HUES64 (cell line): ENCODE measurements around the gene PPM1J.
A peak's percentile ranks its signal among the peaks of the same experiment; 100 is the strongest.

Experiments used
- H3K27ac ChIP-seq: 2 replicates; pipeline ENCODE4 v1.7.0; 2013; ENCODE audit warnings: low read depth, low read length, inconsistent platforms
- H3K27me3 ChIP-seq: 2 replicates; pipeline ENCODE4 v1.6.1; 2013; ENCODE audit warnings: mild to moderate bottlenecking, low read length; ENCODE audit not compliant: insufficient read depth
- H3K36me3 ChIP-seq: 2 replicates; pipeline ENCODE4 v1.6.1; 2013; ENCODE audit warnings: mild to moderate bottlenecking, low read length; ENCODE audit not compliant: insufficient read depth
- H3K4me1 ChIP-seq: 2 replicates; pipeline ENCODE4 v1.6.1; 2013; ENCODE audit warnings: mild to moderate bottlenecking, low read length, moderate library complexity; ENCODE audit not compliant: insufficient read depth
- H3K4me3 ChIP-seq: 2 replicates; pipeline ENCODE4 v1.5.1; 2013; ENCODE audit warnings: mild to moderate bottlenecking, low read length, moderate library complexity
- H3K9ac ChIP-seq: 2 replicates; pipeline ENCODE4 v1.6.1; 2013; ENCODE audit warnings: mild to moderate bottlenecking, low read depth, low read length
- H3K9me3 ChIP-seq: 2 replicates; pipeline ENCODE4 v1.6.1; 2013; ENCODE audit warnings: low read depth, low read length; ENCODE audit not compliant: insufficient read depth
- WGBS: fragments of 150-250, 120-280 bp; methylation state at CpG from one replicate; pipeline ENCODE4 v1.1.7; 2013; ENCODE audit warnings: missing lambda C conversion rate; 5-methylcytosine and 5-hydroxymethylcytosine counted together

PPM1J gene

DNA sequence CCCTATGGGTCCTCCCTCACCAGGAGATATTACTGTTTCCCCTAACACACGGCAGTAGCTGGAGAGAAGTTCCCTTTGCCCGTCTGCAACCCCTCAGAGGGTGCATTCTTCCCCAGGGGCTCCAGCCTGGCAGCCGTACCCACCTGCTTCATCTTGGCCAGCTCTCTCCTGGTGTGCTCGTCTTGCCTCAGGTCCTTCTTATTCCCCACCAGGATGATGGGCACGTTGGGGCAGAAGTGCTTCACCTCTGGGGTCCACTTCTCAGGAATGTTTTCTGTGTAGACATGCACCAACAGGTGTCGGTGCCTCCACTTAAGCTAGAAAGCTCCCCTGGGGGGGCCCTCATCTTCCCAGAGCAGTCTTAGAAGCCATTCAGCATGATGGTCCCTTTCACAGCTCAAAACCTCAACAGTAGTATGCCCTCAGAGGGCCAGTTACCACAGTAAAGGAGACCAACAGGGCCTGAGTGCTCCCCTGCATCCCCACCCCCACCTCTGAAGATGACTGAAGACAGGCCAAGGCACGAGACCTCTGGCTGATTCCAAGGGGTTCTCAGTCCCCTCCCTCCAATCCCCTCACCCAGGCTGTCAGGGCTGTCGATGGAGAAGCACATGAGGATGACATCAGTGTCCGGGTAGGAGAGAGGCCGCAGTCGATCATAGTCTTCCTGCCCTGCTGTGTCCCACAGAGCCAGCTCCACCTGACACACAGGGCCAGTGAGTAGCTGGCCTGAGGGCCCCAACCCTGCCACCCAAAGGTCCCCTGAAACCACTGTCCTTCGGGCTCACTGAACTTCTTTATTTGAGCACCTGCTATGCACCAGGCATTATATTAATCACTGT, 12.5 kb downstream of the PPM1J start:
- H3K27ac ChIP-seq: no peak overlapping the region
- WGBS: 88% methylated on average over 12 of the region's 12 CpGs
- H3K9me3 ChIP-seq: no peaks in the 10 kb centered on the region
- peaks cover 35% of the 10 kb centered on the region for H3K36me3 ChIP-seq
- H3K27me3 ChIP-seq: peaks cover 7% of the 10 kb centered on the region
- H3K4me1 ChIP-seq: peaks cover 51% of the 10 kb centered on the region
- no peak overlapping the region for H3K9ac ChIP-seq
- no peak overlapping the region for H3K4me3 ChIP-seq

DNA sequence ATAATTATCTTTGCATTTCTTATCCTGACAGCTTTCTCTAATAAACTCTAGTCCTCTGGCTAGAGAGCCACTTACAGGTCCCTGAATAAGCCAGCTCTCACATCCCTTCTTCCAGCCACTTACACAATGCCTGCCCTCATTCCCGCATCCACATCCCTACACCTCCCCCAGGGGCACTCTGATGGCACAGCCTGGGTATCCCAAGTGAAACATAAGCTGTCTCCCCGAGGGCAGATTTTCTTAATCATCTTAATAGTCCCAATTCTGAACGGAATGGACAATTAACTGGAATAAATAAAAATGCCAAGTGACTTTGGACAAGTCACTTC, 13.1 kb downstream of the PPM1J start:
- H3K4me1 ChIP-seq: peaks cover 48% of the 10 kb centered on the region
- WGBS: 87% methylated on average over 3 of the region's 3 CpGs
- H3K9me3 ChIP-seq: no peaks in the 10 kb centered on the region
- H3K27me3 ChIP-seq: peaks cover 5% of the 10 kb centered on the region; the same call in 1 of the 2 replicates
- no peak overlapping the region for H3K27ac ChIP-seq
- peaks cover 36% of the 10 kb centered on the region for H3K36me3 ChIP-seq
- no peak overlapping the region for H3K9ac ChIP-seq
- no peak overlapping the region for H3K4me3 ChIP-seq

GRCh38 chr1:112701227-112702066, 13.7 kb downstream of the PPM1J start:
- peaks cover 41% of the 10 kb centered on the region for H3K36me3 ChIP-seq
- no peak overlapping the region for H3K4me3 ChIP-seq
- H3K27ac ChIP-seq: peak overlapping the region; percentile 7; the same call in 1 of the 2 replicates
- H3K9ac ChIP-seq: no peak overlapping the region
- peaks cover 5% of the 10 kb centered on the region; the same call in 1 of the 2 replicates for H3K27me3 ChIP-seq
- no peaks in the 10 kb centered on the region for H3K9me3 ChIP-seq
- 77% methylated on average over 17 of the region's 17 CpGs for WGBS
- peaks cover 48% of the 10 kb centered on the region for H3K4me1 ChIP-seq

DNA sequence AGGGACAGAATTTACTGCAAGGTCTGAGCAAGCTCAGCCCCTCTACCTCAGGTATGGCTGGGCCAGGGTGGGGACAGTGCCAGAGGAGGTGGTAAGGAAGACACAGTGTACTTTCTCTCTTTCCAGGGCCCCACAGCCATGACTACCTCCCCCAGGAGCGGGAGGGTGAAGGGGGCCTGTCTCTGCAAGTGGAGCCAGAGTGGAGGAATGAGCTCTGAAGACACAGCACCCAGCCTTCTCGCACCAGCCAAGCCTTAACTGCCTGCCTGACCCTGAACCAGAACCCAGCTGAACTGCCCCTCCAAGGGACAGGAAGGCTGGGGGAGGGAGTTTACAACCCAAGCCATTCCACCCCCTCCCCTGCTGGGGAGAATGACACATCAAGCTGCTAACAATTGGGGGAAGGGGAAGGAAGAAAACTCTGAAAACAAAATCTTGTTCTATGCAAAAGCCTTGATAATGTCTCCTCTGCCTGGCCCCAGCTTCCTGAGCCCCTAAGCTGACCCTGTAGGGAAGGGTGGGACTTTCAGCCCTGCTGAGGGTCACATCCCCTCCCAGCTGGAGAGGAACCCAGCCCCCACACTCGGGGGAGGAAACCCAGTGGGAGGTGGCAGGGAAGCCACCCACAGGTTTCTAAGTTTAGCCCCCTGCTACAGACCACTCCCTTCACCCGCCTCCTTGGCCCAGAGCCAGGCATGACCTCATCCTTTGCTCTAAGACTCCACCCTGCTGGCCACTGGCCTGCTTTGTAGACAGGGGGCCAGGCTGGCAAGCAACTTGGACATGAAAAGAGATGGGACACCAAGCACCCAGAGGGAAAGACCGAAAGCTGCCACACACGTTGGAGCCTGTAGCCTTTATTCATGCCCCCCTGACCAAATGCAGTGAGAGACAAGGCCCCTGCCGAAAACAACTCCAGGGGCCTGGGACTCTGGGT, 14.6 kb downstream of the PPM1J start:
- Histone ChIP-seq H3K27me3 (peaks cover 3% of the 10 kb centered on the region; the same call in 1 of the 2 replicates), H3K27ac (peak overlapping the region; percentile 65; the same call in 1 of the 2 replicates), H3K4me1 (peaks cover 43% of the 10 kb centered on the region), H3K36me3 (peaks cover 48% of the 10 kb centered on the region), H3K9ac (no peak overlapping the region), H3K4me3 (0 out of 2 replicates have a peak overlapping the region, but pooled peaks have one; percentile 12), H3K9me3 (no peaks in the 10 kb centered on the region)
- 28% methylated on average over 7 of the region's 7 CpGs for WGBS

- H3K27ac ChIP-seq: peak overlapping the region; percentile 30; the same call in 1 of the 2 replicates
- peaks cover 36% of the 10 kb centered on the region for H3K4me1 ChIP-seq
- H3K9ac ChIP-seq: no peak overlapping the region
- peaks cover 58% of the 10 kb centered on the region for H3K36me3 ChIP-seq
- WGBS: 92% methylated on average over 13 of the region's 13 CpGs
- no peaks in the 10 kb centered on the region for H3K9me3 ChIP-seq
- peaks cover 3% of the 10 kb centered on the region; the same call in 1 of the 2 replicates for H3K27me3 ChIP-seq
- H3K4me3 ChIP-seq: no peak overlapping the region
These were observed 15.5 kb downstream of the PPM1J start for GRCh38 chr1:112699425-112700144.

DNA sequence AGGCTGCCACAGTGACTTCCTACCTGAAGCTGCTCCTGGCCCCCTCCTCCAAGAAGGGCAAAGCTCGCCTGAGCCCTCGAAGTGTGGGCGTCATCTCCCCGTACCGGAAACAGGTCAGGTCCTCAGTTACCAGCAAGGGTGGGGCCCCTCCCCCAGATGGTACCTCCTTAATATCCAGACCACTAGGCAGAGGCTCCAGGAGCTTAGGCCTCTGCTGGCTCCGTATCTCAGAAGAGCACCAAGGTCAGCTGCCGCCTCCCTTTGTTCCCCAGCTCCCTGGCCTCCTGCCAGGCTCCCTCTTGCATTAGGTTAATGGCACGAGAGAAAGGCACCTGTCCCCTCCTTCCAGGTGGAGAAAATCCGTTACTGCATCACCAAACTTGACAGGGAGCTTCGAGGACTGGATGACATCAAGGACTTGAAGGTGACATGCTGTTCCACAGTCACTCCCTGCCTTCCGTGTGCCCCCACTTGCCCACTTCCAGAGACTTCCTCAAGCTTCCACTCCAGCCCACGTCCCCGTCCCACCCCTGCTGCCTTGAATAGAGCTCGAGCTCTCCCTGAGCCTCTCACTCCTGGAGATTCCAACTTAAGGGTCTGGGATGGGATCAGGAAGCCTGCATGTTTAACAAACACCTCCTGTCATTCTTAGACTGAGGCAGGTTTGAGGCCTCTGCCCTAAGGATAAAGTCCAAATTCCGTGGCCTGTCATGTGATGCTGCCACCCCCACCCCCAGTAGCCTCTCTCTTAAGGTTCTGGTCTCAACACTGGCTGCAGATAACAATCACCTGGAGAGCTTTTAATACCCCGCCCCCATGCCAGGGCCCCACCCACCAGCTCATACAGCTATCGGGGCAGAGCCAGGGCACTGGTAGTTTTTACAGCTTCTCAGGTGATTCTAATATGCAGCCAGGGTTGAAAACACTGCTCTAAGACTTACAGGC, 16.5 kb downstream of the PPM1J start:
- Histone ChIP-seq H3K4me3 (no peak overlapping the region), H3K27me3 (peaks cover 3% of the 10 kb centered on the region; the same call in 1 of the 2 replicates), H3K4me1 (peaks cover 28% of the 10 kb centered on the region), H3K9me3 (no peaks in the 10 kb centered on the region), H3K36me3 (peaks cover 67% of the 10 kb centered on the region), H3K9ac (no peak overlapping the region), H3K27ac (no peak overlapping the region)
- 75% methylated on average over 17 of the region's 17 CpGs for WGBS

DNA sequence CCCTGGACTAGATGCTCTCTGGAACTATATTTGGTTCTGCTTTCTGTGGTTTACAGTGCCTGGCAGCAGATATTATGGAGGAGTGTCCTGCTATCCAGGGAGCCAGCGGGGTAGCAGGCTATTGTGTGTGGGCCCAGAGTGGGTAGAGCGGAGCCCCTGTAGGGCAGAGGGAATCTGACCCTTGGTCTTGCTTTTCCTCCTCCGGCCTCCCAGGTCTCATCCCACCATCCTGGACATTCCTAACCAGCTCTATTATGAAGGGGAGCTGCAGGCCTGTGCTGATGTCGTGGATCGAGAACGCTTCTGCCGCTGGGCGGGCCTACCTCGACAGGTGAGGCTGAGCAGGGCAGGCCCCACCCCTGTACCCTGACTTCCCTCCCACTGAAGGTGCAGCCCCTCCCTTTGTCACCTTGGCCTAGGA, 17.3 kb downstream of the PPM1J start:
- peaks cover 3% of the 10 kb centered on the region; the same call in 1 of the 2 replicates for H3K27me3 ChIP-seq
- no peaks in the 10 kb centered on the region for H3K9me3 ChIP-seq
- WGBS: 96% methylated on average over 9 of the region's 9 CpGs
- no peak overlapping the region for H3K9ac ChIP-seq
- peaks cover 70% of the 10 kb centered on the region for H3K36me3 ChIP-seq
- peaks cover 27% of the 10 kb centered on the region for H3K4me1 ChIP-seq
- H3K4me3 ChIP-seq: no peak overlapping the region
- H3K27ac ChIP-seq: no peak overlapping the region

GRCh38 chr1:112696578-112697314, 18.4 kb downstream of the PPM1J start:
- H3K27me3 ChIP-seq: peaks cover 3% of the 10 kb centered on the region; the same call in 1 of the 2 replicates
- no peak overlapping the region for H3K9ac ChIP-seq
- H3K4me3 ChIP-seq: no peak overlapping the region
- H3K27ac ChIP-seq: no peak overlapping the region
- 91% methylated on average over 7 of the region's 7 CpGs for WGBS
- H3K9me3 ChIP-seq: no peaks in the 10 kb centered on the region
- H3K36me3 ChIP-seq: peaks cover 73% of the 10 kb centered on the region
- peaks cover 27% of the 10 kb centered on the region for H3K4me1 ChIP-seq

- Histone ChIP-seq H3K4me1 (peaks cover 18% of the 10 kb centered on the region), H3K9ac (no peak overlapping the region), H3K4me3 (no peak overlapping the region), H3K9me3 (no peaks in the 10 kb centered on the region), H3K27ac (no peak overlapping the region), H3K27me3 (peaks cover 3% of the 10 kb centered on the region; the same call in 1 of the 2 replicates), H3K36me3 (peaks cover 79% of the 10 kb centered on the region)
- WGBS: 92% methylated on average over 9 of the region's 9 CpGs
These were observed 19.9 kb downstream of the PPM1J start for GRCh38 chr1:112695276-112695675.
